HG03565 (cell line): ENCODE data around the gene MARK2.

Experiments
- ATAC-seq: cut with Tn5 transposase; IDR thresholded peaks from one replicate; pipeline ENCODE4 v1.9.1; 2021; ENCODE audit warnings: mild to moderate bottlenecking, moderate library complexity; ENCODE audit not compliant: unreplicated experiment

Gene MARK2

GRCh38 chr11:63907808-63908530 is 69.1 kb downstream of the MARK2 start:
- ATAC-seq = no peak

DNA sequence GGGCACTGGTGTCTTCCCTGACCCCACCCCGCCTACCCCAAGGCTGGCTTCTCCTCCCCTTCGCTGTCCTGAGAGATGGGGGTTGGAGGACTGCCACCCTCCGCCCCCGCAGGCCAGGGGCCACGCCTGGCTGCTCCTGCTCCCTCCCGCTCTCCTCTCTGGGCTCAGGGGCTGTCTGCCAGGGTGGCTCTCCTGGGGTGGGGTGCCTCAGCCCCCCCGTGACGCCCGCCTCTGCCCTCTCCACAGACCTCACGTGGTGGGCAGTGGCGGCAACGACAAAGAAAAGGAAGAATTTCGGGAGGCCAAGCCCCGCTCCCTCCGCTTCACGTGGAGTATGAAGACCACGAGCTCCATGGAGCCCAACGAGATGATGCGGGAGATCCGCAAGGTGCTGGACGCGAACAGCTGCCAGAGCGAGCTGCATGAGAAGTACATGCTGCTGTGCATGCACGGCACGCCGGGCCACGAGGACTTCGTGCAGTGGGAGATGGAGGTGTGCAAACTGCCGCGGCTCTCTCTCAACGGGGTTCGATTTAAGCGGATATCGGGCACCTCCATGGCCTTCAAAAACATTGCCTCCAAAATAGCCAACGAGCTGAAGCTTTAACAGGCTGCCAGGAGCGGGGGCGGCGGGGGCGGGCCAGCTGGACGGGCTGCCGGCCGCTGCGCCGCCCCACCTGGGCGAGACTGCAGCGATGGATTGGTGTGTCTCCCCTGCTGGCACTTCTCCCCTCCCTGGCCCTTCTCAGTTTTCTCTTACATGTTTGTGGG is 69.9 kb downstream of the MARK2 start:
- ATAC-seq = no peak

DNA sequence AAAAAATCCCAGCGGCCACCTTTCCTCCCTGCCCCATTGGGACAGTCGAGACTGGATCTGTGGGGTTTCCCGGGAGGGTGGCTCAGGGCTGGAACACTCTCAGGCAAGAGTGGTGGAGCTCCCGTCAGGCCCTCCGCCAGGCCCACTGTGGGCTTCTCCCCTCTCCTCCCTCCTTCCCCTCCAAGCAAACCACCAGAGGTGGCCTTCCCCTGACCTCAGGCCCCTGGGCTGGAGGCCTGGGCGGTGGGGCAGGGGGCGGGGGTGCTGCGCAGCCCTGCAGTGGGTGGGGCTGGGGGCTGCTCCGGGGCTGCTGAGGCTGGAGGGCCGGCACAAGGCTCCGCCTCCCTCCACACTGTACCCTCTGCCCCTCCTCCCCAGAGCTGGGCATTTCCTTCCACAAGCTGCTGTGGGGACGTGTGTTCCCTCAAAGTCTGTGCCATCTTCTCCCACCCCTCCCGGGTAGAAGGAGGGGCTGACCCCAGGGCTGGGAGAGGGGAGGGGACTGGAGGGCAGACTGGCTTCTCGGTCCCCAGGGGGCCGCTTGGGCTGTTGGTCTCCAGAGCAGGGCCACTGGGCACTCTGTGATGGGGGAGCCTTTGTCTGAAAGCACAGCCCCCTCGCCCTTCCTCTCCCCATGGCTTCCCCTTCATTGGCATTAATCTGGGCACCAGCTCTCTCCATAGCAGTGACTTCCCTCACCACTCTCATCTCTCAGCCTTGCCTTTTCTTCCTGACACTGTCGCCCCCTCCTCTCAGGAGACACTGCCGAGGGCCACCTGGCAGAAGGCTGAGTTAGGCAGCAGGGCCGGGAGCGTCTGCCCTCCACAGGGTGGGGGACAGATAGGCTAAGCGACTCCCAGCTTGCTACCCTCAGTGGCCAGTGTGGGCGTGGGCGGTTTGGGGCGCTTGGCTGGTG is 70.9 kb downstream of the MARK2 start:
- ATAC-seq = no peak

GRCh38 chr11:63910675-63911074 is 71.8 kb downstream of the MARK2 start:
- no peak for ATAC-seq

GRCh38 chr11:63911440-63911839 is 72.5 kb downstream of the MARK2 start:
- no peak for ATAC-seq

- no peak for ATAC-seq
Measured at GRCh38 chr11:63911876-63912275, 73.0 kb downstream of the MARK2 start.

DNA sequence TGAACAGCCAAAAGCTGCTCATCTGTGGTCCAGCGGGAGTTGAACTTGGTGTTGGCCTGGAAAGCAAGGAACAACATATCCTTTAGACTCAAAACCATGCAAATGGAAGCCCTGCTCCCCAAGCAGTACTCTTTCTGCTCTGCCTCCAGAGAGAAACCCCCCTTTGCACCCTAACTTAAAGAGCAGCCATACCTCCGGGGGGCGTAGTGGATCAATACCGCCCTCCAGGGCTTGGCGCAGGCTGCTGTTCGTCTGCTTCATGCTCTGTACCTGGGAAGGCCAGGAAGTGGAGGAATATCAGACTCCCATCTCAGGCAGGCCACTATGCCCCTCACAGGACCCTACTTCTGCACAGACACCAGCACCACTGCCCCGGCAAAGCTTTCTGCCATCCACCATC is 73.8 kb downstream of the MARK2 start:
- no peak for ATAC-seq

DNA sequence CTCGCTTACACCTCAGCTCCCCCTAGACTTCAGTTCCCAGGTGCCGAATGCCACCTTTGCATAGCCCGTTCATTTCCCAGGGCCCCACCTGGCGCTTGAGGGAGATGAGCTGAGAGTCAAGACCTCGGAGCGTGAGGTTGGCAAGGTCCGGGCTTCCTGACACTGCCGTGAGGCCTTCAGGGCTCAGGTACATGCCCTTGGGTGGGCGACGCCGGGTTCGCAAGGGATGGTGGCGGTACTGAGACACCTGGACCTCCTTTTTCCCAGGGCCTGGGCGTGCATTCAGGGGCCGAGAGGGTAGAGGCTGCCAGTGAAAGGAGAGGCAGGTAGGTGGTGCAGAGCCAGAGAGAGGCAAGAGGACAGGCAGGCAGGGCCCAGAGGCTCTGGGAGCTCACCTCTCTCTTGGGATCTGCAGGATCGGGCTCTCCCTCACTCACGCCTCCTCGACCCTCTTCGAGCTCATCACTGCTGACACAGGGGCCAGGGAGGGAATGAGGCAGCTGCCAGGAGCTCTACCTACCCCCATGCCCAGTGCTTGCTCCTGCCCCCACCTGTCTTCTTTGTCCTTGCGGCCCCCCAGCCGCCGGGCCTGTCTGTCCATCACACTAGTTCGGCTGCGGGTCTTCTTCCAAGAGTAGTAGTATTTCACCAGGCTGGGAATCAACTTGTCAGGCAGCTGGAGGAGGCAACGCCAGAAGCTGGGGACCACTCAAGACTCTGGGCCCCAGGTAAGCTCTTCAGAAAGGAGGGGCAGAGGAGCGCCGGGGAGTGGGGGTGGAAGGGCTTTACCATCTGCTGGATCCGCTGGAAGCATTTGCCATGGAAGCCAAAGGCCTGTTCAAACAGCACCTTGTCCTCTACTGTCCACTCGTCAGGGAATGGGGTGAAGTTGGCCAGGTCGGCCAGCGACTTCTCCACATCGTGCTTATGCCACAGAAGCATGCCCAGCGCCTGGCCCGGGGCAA is 75.2 kb downstream of the MARK2 start:
- ATAC-seq = no peak

- ATAC-seq = no peak
Measured at GRCh38 chr11:63914896-63915691, 76.2 kb downstream of the MARK2 start.

DNA sequence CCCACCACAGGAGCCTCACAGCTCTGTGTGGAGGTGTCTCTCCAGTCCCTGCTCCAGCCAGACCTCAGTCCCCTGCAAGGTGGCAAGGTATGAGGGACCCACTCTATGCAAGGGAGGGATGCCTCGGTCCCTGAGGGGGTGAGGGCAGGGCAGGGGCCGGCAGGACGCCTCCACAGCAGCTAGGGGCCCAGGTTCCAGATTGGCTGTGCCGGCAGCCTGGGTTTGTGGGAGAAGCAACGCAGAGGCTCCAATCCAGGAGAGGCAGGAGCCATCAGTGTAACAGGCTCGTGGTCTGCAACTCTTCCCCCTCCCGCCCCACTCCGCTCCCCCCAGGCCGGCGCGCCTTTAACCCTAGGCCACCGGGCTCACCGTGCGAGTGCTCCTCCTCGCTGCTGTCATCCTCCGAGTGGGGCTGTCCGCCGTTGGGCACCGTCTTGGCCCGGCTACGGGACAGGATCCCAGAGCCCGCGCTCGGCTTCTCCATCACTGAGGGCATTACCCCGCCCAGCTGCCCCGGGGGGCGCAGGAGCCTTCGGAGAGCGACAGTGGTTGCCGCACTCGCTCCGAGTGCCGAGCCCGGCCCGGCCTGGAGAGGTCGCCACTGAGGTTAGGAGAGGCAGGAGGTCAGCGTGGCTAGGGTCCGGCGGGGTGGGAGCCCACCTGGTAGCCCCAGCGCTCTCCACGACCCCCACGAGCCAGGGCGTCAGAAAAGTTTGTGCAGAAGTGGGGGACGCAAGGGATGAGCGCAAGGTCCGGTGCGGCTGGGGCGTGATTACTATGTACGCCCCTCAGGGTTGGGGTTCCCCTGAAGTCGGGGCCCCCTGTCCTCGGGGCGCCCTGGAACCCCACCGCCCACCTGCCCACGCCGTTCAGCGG is 77.3 kb downstream of the MARK2 start:
- ATAC-seq = no peak

DNA sequence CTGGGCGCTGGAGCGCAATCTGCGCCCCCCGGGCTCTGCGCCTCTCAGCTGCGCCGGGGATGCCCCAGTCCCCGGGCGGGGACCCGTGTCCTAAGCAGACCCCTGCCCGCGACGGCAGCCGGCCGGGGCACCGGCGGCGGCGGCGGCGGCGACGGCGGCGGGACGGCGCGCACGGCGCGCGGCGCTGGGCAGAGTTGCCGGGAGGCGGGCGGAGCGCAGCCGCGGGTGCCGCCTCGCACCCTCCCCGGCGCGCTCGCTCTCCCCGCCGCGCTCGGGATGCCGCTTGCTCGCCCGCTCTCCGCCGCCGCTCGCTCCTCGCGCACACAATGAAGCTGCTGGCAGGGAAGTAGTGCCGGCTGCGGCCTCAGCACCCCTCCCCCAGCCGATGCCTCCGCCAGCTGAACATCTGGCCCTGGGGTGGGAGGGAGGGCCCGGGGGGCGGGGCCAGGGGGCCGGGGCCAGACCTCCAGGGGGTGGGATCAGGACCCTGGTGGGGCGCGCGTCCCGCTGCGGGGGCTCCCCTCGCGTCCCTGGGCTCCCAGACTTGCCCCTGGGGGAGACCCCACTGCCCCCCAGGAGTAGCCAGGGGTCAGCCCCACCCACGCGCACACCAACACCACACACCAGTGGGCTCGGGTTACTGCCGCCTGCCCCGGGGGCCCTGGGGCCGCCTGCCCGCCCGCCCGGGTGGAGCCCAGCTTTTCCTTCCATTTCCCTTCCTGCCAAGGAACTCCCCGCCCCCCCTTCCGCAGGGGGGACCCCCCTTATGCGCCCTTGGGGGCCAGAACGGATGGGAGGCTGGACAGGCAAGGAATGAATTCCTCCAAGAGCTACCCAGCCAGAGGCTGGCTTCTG is 78.2 kb downstream of the MARK2 start, which contains the start of gene RCOR2:
TSS of gene RCOR2 (minus strand) at position 328 of the 855 bp plus-strand sequence. CDS start 708 bp downstream, outside the sequence.
- ATAC-seq = no peak

- ATAC-seq = no peak
Measured at GRCh38 chr11:63917692-63918506, 79.0 kb downstream of the MARK2 start.

- ATAC-seq = no peak
Measured at GRCh38 chr11:63918507-63919191, 79.7 kb downstream of the MARK2 start.

- ATAC-seq = no peak
Measured at GRCh38 chr11:63919267-63920125, 80.6 kb downstream of the MARK2 start.
